Naive thymus-derived CD4-positive, alpha-beta T cell (primary cell): ENCODE results near the gene AMPD3. TPM values are rescaled to one million over a fixed set of nuclear protein-coding genes. Genes with fewer than 3 reads are reported as not detected.

Experiments
- ATAC-seq: fragments of 150-1000 bp; cut with Tn5 transposase; 2 replicates; pipeline ENCODE4 v1.10.0; 2021; ENCODE audit warnings: mild to moderate bottlenecking, moderate library complexity
- CTCF ChIA-PET: fragments of 350-600 bp; sonication (Branson Sonifier 250); formaldehyde crosslinking; loops from one replicate; lab custom pipeline; 2021; ENCODE audit warnings: antibody characterized with exemption; lab: Charles Lee
- POLR2A ChIA-PET: fragments of 350-600 bp; sonication (Branson Sonifier 250); formaldehyde crosslinking; loops from one replicate; lab custom pipeline; 2021; ENCODE audit warnings: antibody characterized with exemption, inconsistent platforms; lab: Charles Lee
- DNase-seq, 9 donors: peaks; one replicate each; pipeline versions ENCODE4 v3.0.0 to v3.0.0-alpha.2; 2020 to 2022; ENCODE audit warnings: mixed read lengths in 1 of 9
- H3K27ac ChIP-seq: one replicate; pipeline ENCODE4 v1.7.0; 2013; ENCODE audit warnings: mild to moderate bottlenecking, low read depth, low read length, moderate library complexity
- H3K27me3 ChIP-seq, 2 donors: one replicate each; pipeline ENCODE4 v1.7.0; 2013; ENCODE audit warnings: low read length in 2 of 2, mild to moderate bottlenecking in 2 of 2, moderate library complexity in 2 of 2; ENCODE audit not compliant: control insufficient read depth in 2 of 2, insufficient read depth in 2 of 2
- H3K36me3 ChIP-seq, 3 experiments: 1 replicate in 2 of 3; 2 replicates in 1 of 3; pipeline ENCODE4 v1.7.0; 2013; ENCODE audit warnings: low read length in 3 of 3, mild to moderate bottlenecking in 3 of 3, moderate library complexity in 1 of 3; ENCODE audit not compliant: insufficient read depth in 3 of 3, control insufficient read depth in 2 of 3
- H3K4me1 ChIP-seq, 2 donors: one replicate each; pipeline ENCODE4 v1.7.0; 2013; ENCODE audit warnings: low read length in 2 of 2, mild to moderate bottlenecking in 2 of 2, moderate library complexity in 1 of 2; ENCODE audit not compliant: control insufficient read depth in 2 of 2, insufficient read depth in 2 of 2
- H3K4me3 ChIP-seq: 2 replicates; pipeline ENCODE4 v1.7.0; 2013; ENCODE audit warnings: mild to moderate bottlenecking, low read length
- H3K9me3 ChIP-seq, 3 experiments: 1 replicate in 2 of 3; 2 replicates in 1 of 3; pipeline ENCODE4 v1.7.0; 2013; ENCODE audit warnings: low read length in 3 of 3; ENCODE audit not compliant: control insufficient read depth in 2 of 3
- H3K27ac Mint-ChIP-seq, 9 donors: one replicate each; pipeline ENCODE4 v1.8.0; 2020 to 2022; ENCODE audit warnings: mixed read lengths in 9 of 9, mild to moderate bottlenecking in 8 of 9, moderate library complexity in 5 of 9, inconsistent platforms in 2 of 9
- H3K27me3 Mint-ChIP-seq, 5 donors: one replicate each; pipeline ENCODE4 v1.8.0; 2021 to 2022; ENCODE audit warnings: mixed read lengths in 5 of 5, mild to moderate bottlenecking in 1 of 5
- H3K36me3 Mint-ChIP-seq, 5 donors: one replicate each; pipeline ENCODE4 v1.8.0; 2020 to 2022; ENCODE audit warnings: mixed read lengths in 5 of 5, mild to moderate bottlenecking in 3 of 5, inconsistent platforms in 1 of 5
- H3K4me1 Mint-ChIP-seq, 7 donors: one replicate each; pipeline ENCODE4 v1.8.0; 2020 to 2022; ENCODE audit warnings: mixed read lengths in 7 of 7, mild to moderate bottlenecking in 3 of 7, inconsistent platforms in 1 of 7
- H3K4me3 Mint-ChIP-seq, 10 donors: one replicate each; pipeline ENCODE4 v1.8.0; 2020 to 2022; ENCODE audit warnings: mild to moderate bottlenecking in 10 of 10, mixed read lengths in 10 of 10, moderate library complexity in 6 of 10, inconsistent platforms in 2 of 10
- H3K9me3 Mint-ChIP-seq, 11 donors: one replicate each; pipeline ENCODE4 v1.8.0; 2020 to 2022; ENCODE audit warnings: mixed read lengths in 11 of 11, mild to moderate bottlenecking in 4 of 11, inconsistent platforms in 1 of 11, moderate library complexity in 1 of 11
- intact Hi-C, 2 donors: fragments of 100-400 bp; cut with micrococcal nuclease; formaldehyde crosslinking; loops; one replicate each; pipeline ENCODE4 v1.15.1; 2023
- polyA plus RNA-seq, 2 donors: library from polyadenylated mRNA; unstranded; fragments of 300-500 nt; fragmentation: Illumina TruSeq; gene quantifications; one replicate each; pipeline ENCODE4 v1.2.3, GENCODE V29; 2021
- total RNA-seq, 6 experiments: library from RNA in 5 of 6; stranded (reverse) in 5 of 6; gene quantifications; 1 replicate in 5 of 6; 2 replicates in 1 of 6; pipeline ENCODE4 v1.2.3 and lab custom pipeline; 2021 to 2026

Gene AMPD3
- total and polyA plus RNA-seq, 7 experiments from 2014 or later: 12.9 to 35.1 (median 29.9) TPM

- Mint-ChIP-seq H3K4me1 (peaks cover 0 to 4% (median 0%) of the 10 kb centered on the region in 7 donors), H3K36me3 (peaks cover 23 to 63% (median 28%) of the 10 kb centered on the region in 5 donors), H3K4me3 (no peak overlapping the region), H3K9me3 (no peaks in the 10 kb centered on the region), H3K27me3 (no peaks in the 10 kb centered on the region), H3K27ac (peak overlapping the region in 5 of 9 donors; percentile 5 to 83 (median 74))
- H3K9me3 ChIP-seq: no peaks in the 10 kb centered on the region
- H3K4me3 ChIP-seq: no peak overlapping the region
- no peak for ATAC-seq
- H3K4me1 ChIP-seq: no peaks in the 10 kb centered on the region
- H3K27me3 ChIP-seq: no peaks in the 10 kb centered on the region
- ChIA-PET POLR2A (no interaction called here), CTCF (no interaction called here)
- H3K36me3 ChIP-seq: peaks cover 4 to 87% (median 12%) of the 10 kb centered on the region in 3 experiments
- intact Hi-C loops: no loop called here
- no peak for DNase-seq
- no peak overlapping the region for H3K27ac ChIP-seq
Observed at GRCh38 chr11:10502065-10502680, 47.1 kb downstream of the AMPD3 start.

- intact Hi-C loops: no loop called here
- Histone ChIP-seq H3K36me3 (peaks cover 4 to 81% (median 12%) of the 10 kb centered on the region in 3 experiments), H3K4me3 (no peak overlapping the region), H3K4me1 (no peaks in the 10 kb centered on the region), H3K27ac (no peak overlapping the region), H3K9me3 (no peaks in the 10 kb centered on the region), H3K27me3 (no peaks in the 10 kb centered on the region)
- Mint-ChIP-seq H3K27ac (peak overlapping the region in 8 of 9 donors; percentile 5 to 83 (median 58)), H3K4me3 (no peak overlapping the region), H3K9me3 (no peaks in the 10 kb centered on the region), H3K4me1 (peaks cover 0 to 4% (median 0%) of the 10 kb centered on the region in 7 donors), H3K27me3 (no peaks in the 10 kb centered on the region), H3K36me3 (peaks cover 24 to 60% (median 28%) of the 10 kb centered on the region in 5 donors)
- POLR2A ChIA-PET: no interaction called here
- CTCF ChIA-PET: no interaction called here
- DNase-seq (no peak), ATAC-seq (peak; percentile 62)
Observed at GRCh38 chr11:10502770-10503169, 47.7 kb downstream of the AMPD3 start.

- Histone ChIP-seq H3K36me3 (peaks cover 4 to 76% (median 12%) of the 10 kb centered on the region in 3 experiments), H3K27me3 (no peaks in the 10 kb centered on the region), H3K4me3 (no peak overlapping the region), H3K27ac (no peak overlapping the region), H3K9me3 (no peaks in the 10 kb centered on the region), H3K4me1 (no peaks in the 10 kb centered on the region)
- CTCF ChIA-PET: interaction anchor here (0.6 kb wide), 1 partner anchor 85 kb away, joined by 3 read pairs; no protein-coding TSS in a partner anchor
- H3K36me3 Mint-ChIP-seq: peaks cover 23 to 55% (median 27%) of the 10 kb centered on the region in 5 donors
- intact Hi-C loops: no loop called here
- no peaks in the 10 kb centered on the region for H3K9me3 Mint-ChIP-seq
- H3K27me3 Mint-ChIP-seq: no peaks in the 10 kb centered on the region
- H3K27ac Mint-ChIP-seq: peak overlapping the region in 6 of 9 donors; percentile 9 to 74 (median 36)
- ATAC-seq: peak; percentile 77
- H3K4me1 Mint-ChIP-seq: peaks cover 0 to 4% (median 0%) of the 10 kb centered on the region in 7 donors
- POLR2A ChIA-PET: interaction anchor here (0.7 kb wide), 1 partner anchor 65 kb away, joined by 5 read pairs; the partner anchor contains the start of gene LYVE1
- no peak for DNase-seq
- H3K4me3 Mint-ChIP-seq: no peak overlapping the region
Observed at GRCh38 chr11:10503221-10503620, 48.2 kb downstream of the AMPD3 start.

GRCh38 chr11:10503777-10504480 lies 48.9 kb downstream of the AMPD3 start:
- Mint-ChIP-seq H3K9me3 (no peaks in the 10 kb centered on the region), H3K4me1 (peaks cover 0 to 4% (median 0%) of the 10 kb centered on the region in 7 donors), H3K4me3 (no peak overlapping the region), H3K27ac (peak overlapping the region in 3 of 9 donors; percentile 2 to 51 (median 15)), H3K27me3 (no peaks in the 10 kb centered on the region), H3K36me3 (peaks cover 22 to 53% (median 27%) of the 10 kb centered on the region in 5 donors)
- DNase-seq (no peak), ATAC-seq (peak; percentile 45)
- intact Hi-C loops: no loop called here
- Histone ChIP-seq H3K9me3 (no peaks in the 10 kb centered on the region), H3K36me3 (peaks cover 4 to 69% (median 12%) of the 10 kb centered on the region in 3 experiments), H3K27ac (no peak overlapping the region), H3K27me3 (no peaks in the 10 kb centered on the region), H3K4me1 (no peaks in the 10 kb centered on the region), H3K4me3 (no peak overlapping the region)
- ChIA-PET CTCF (interaction anchor here (0.6 to 1.0 kb wide), 2 partner anchors 11 to 84 kb away, joined by 3 read pairs; no protein-coding TSS in a partner anchor), POLR2A (interaction anchor here (0.7 kb wide), 1 partner anchor 65 kb away, joined by 5 read pairs; the partner anchor contains the start of gene LYVE1)

- H3K4me1 Mint-ChIP-seq: peaks cover 0 to 4% (median 0%) of the 10 kb centered on the region in 7 donors
- POLR2A ChIA-PET: no interaction called here
- no peak overlapping the region for H3K4me3 Mint-ChIP-seq
- no peaks in the 10 kb centered on the region for H3K27me3 ChIP-seq
- H3K4me3 ChIP-seq: no peak overlapping the region
- H3K9me3 Mint-ChIP-seq: no peaks in the 10 kb centered on the region
- H3K27ac Mint-ChIP-seq: peak overlapping the region in 2 of 9 donors; percentile 2 to 9
- intact Hi-C loops: no loop called here
- peaks cover 4 to 64% (median 12%) of the 10 kb centered on the region in 3 experiments for H3K36me3 ChIP-seq
- ATAC-seq (no peak), DNase-seq (no peak)
- H3K4me1 ChIP-seq: no peaks in the 10 kb centered on the region
- H3K9me3 ChIP-seq: no peaks in the 10 kb centered on the region
- peaks cover 22 to 52% (median 27%) of the 10 kb centered on the region in 5 donors for H3K36me3 Mint-ChIP-seq
- H3K27me3 Mint-ChIP-seq: no peaks in the 10 kb centered on the region
- H3K27ac ChIP-seq: no peak overlapping the region
- CTCF ChIA-PET: interaction anchor here (1.0 kb wide), 1 partner anchor 11 kb away, joined by 3 read pairs; no protein-coding TSS in a partner anchor
Observed at GRCh38 chr11:10504490-10504889, 49.4 kb downstream of the AMPD3 start.

GRCh38 chr11:10505278-10506007 lies 50.4 kb downstream of the AMPD3 start:
- DNase-seq (no peak), ATAC-seq (no peak)
- no peaks in the 10 kb centered on the region for H3K9me3 Mint-ChIP-seq
- H3K27ac Mint-ChIP-seq: peak overlapping the region in 3 of 9 donors; percentile 9 to 65 (median 25)
- intact Hi-C loops: no loop called here
- H3K4me3 Mint-ChIP-seq: no peak overlapping the region
- Histone ChIP-seq H3K36me3 (peaks cover 4 to 54% (median 7%) of the 10 kb centered on the region in 3 experiments), H3K4me1 (no peaks in the 10 kb centered on the region), H3K9me3 (no peaks in the 10 kb centered on the region), H3K27ac (no peak overlapping the region), H3K4me3 (no peak overlapping the region), H3K27me3 (no peaks in the 10 kb centered on the region)
- no peaks in the 10 kb centered on the region for H3K27me3 Mint-ChIP-seq
- peaks cover 19 to 47% (median 23%) of the 10 kb centered on the region in 5 donors for H3K36me3 Mint-ChIP-seq
- CTCF ChIA-PET: interaction anchor here (1.0 kb wide), 1 partner anchor 10 kb away, joined by 3 read pairs; no protein-coding TSS in a partner anchor
- peaks cover 0 to 4% (median 0%) of the 10 kb centered on the region in 7 donors for H3K4me1 Mint-ChIP-seq
- POLR2A ChIA-PET: no interaction called here
